Tibial nerve (tissue), 4 donors: Measurements from ENCODE around the gene HAAO. TPM values are rescaled to one million over a fixed set of nuclear protein-coding genes. Genes with fewer than 3 reads are reported as not detected.
A peak's percentile ranks its signal among the peaks of the same experiment; 100 is the strongest.

Experiments
- DNase-seq, 2 donors: peaks; one replicate each; pipeline ENCODE4 v3.0.0-alpha.2; 2019; ENCODE audit warnings: low spot score in 2 of 2
- H3K27ac ChIP-seq, 4 donors: fragments of 200-600 bp; sonication (generic) in 3 of 4; one replicate each; pipeline ENCODE4 v1.5.1; 2017 to 2019; ENCODE audit warnings: mild to moderate bottlenecking in 1 of 4
- H3K27me3 ChIP-seq, 2 donors: fragments of 200-600 bp; sonication (generic) in 1 of 2; one replicate each; pipeline versions ENCODE4 v1.5.1 to v1.6.0; 2017 to 2019
- H3K36me3 ChIP-seq, 3 donors: fragments of 200-600 bp; sonication (generic); one replicate each; pipeline ENCODE4 v1.5.1; 2018 to 2019
- H3K4me1 ChIP-seq, 4 donors: fragments of 200-600 bp; sonication (generic) in 3 of 4; one replicate each; pipeline ENCODE4 v1.5.1; 2017 to 2019
- H3K4me3 ChIP-seq, 4 donors: fragments of 200-600 bp; sonication (generic) in 3 of 4; one replicate each; pipeline ENCODE4 v1.5.1; 2017 to 2019; ENCODE audit warnings: mild to moderate bottlenecking in 1 of 4, moderate library complexity in 1 of 4
- H3K9me3 ChIP-seq, 4 donors: fragments of 200-600 bp; sonication (generic) in 3 of 4; one replicate each; pipeline ENCODE4 v1.5.1; 2017 to 2019
- EP300 ChIP-seq, 2 donors: sonication (generic); formaldehyde crosslinking; IDR thresholded peaks; one replicate each; pipeline ENCODE4 v1.6.1; 2017; ENCODE audit warnings: antibody characterized with exemption in 2 of 2, mild to moderate bottlenecking in 1 of 2
- POLR2A ChIP-seq, 2 donors: fragments of 450-650 bp; IDR thresholded peaks; one replicate each; pipeline ENCODE4 v1.6.1; 2017; ENCODE audit warnings: antibody characterized with exemption in 2 of 2, mild to moderate bottlenecking in 2 of 2, moderate library complexity in 2 of 2
- WGBS, 2 donors: methylation state at CpG; one replicate each; pipeline ENCODE4 v1.1.5; 2018; 5-methylcytosine and 5-hydroxymethylcytosine counted together
- total RNA-seq, 4 donors: library from RNA; depleted of rRNA; stranded (reverse); fragments of >200 nt; gene quantifications; one replicate each; pipeline ENCODE4 v1.1.0, GENCODE V29; 2016
- TF ChIP-seq, protein P1 (sequence below), 5 experiments: fragments of 200-600 bp in 3 of 5; fragments of 450-650 bp in 2 of 5; sonication (generic) in 3 of 5; IDR thresholded peaks; one replicate each; pipeline ENCODE4 v1.5.1; 2016 to 2019; ENCODE audit warnings: antibody characterized with exemption in 5 of 5, mild to moderate bottlenecking in 3 of 5, moderate library complexity in 2 of 5

The HAAO gene
- total RNA-seq, 4 donors from 2014 or later = 5.9 to 24.1 (median 7.6) TPM

DNA sequence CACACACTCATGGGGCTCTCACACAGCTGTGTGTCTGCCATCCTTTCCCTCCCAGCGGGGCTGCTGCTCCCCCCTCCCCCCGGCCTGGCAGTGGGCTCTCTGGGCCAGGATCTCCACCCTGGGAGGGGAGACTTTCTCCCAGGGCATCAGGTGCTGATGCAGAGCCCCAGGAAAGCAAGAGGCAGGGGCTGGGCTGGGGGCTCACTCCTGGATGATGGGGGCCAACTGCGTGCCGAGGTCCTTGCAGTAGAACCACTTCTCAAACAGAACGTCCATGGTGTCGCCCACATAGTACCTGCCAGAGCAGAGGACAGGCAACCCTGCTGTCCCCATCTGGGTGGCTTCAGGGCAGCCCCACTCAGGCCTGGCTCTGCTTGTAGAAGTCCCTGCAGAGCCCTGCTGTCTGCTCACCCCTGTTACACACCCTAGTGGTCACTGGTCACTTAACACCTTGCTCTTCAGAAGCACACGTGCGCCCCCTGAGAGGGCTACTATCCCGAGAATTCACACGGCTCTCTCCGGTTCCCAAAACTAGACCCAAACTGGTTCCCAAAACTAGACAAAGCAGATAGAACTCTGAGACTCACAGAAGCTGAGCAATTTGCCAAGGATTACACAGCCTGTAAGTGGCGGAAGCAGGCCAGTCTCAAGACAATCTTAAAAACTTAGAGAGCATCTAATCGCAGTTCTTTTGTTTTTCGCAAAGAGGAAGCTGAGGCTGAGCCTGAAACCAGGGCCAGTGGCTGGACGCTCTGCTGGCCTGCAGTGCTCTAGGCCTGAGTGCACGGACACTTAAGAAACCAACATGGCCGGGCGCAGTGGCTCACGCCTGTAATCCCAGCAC is 21.9 kb downstream of the HAAO start:
- Histone ChIP-seq H3K4me1 (no peaks in the 10 kb centered on the region), H3K4me3 (no peak overlapping the region), H3K9me3 (no peaks in the 10 kb centered on the region), H3K27me3 (no peaks in the 10 kb centered on the region), H3K36me3 (peaks cover 0 to 5% (median 0%) of the 10 kb centered on the region in 3 donors), H3K27ac (peak overlapping the region in 1 of 4 donors; percentile 1)
- no peak for DNase-seq
- TF ChIP-seq, protein P1, sequence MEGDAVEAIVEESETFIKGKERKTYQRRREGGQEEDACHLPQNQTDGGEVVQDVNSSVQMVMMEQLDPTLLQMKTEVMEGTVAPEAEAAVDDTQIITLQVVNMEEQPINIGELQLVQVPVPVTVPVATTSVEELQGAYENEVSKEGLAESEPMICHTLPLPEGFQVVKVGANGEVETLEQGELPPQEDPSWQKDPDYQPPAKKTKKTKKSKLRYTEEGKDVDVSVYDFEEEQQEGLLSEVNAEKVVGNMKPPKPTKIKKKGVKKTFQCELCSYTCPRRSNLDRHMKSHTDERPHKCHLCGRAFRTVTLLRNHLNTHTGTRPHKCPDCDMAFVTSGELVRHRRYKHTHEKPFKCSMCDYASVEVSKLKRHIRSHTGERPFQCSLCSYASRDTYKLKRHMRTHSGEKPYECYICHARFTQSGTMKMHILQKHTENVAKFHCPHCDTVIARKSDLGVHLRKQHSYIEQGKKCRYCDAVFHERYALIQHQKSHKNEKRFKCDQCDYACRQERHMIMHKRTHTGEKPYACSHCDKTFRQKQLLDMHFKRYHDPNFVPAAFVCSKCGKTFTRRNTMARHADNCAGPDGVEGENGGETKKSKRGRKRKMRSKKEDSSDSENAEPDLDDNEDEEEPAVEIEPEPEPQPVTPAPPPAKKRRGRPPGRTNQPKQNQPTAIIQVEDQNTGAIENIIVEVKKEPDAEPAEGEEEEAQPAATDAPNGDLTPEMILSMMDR (IDR thresholded peaks at IDR 0.05) = peak in 4 of 5 experiments; percentile 16 to 49 (median 30)
- TF ChIP-seq EP300 (IDR thresholded peaks at IDR 0.05) = no peak
- 72 to 78% methylated on average over 15 to 19 of the region's 19 CpGs for WGBS, 2 donors

GRCh38 chr2:42769583-42770287 is 22.6 kb downstream of the HAAO start:
- H3K4me3 ChIP-seq = no peak overlapping the region
- H3K27ac ChIP-seq = no peak overlapping the region
- H3K4me1 ChIP-seq = no peaks in the 10 kb centered on the region
- H3K36me3 ChIP-seq = peaks cover 0 to 9% (median 0%) of the 10 kb centered on the region in 3 donors
- DNase-seq = no peak
- TF ChIP-seq POLR2A (IDR thresholded peaks at IDR 0.05) (no peak), EP300 (IDR thresholded peaks at IDR 0.05) (no peak)
- TF ChIP-seq, protein P1 (IDR thresholded peaks at IDR 0.05) = no peak
- no peaks in the 10 kb centered on the region for H3K9me3 ChIP-seq
- no peaks in the 10 kb centered on the region for H3K27me3 ChIP-seq
- 93% methylated on average over 7 to 8 of the region's 10 CpGs for WGBS, 2 donors

DNA sequence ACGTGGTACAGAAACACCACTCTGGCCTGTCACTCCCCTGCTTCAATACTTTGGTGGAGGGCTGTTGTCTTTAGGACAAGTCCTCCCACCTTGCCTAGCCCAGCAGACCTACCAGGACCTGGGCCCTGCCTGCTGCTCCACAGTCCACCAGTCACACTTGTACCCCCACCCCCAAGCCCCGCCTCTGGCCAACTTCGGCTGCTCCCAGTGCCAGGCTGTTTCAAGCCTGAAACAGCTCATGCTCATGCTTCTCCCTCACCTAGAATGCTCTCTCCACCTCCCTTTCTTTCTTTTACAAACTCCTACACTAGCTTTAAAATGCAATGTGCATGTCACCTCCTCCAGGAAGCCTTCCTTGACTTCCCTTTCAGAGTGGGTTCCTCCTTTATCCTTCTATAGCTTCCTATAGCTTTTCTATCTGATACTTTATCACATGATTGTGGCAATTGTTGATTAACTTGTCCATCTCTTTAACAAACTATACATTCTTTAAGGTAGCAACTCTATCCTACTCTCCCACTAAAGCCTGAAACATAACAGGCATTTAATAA is 23.6 kb downstream of the HAAO start:
- TF ChIP-seq EP300 (IDR thresholded peaks at IDR 0.05) = no peak
- TF ChIP-seq POLR2A (IDR thresholded peaks at IDR 0.05) = no peak
- TF ChIP-seq, protein P1 (IDR thresholded peaks at IDR 0.05) = no peak
- WGBS, 2 donors = 65 to 67% methylated on average over 3 of the region's 3 CpGs
- Histone ChIP-seq H3K4me1 (no peaks in the 10 kb centered on the region), H3K9me3 (no peaks in the 10 kb centered on the region), H3K36me3 (peaks cover 0 to 9% (median 0%) of the 10 kb centered on the region in 3 donors), H3K27me3 (no peaks in the 10 kb centered on the region), H3K4me3 (no peak overlapping the region), H3K27ac (no peak overlapping the region)
- DNase-seq = no peak

DNA sequence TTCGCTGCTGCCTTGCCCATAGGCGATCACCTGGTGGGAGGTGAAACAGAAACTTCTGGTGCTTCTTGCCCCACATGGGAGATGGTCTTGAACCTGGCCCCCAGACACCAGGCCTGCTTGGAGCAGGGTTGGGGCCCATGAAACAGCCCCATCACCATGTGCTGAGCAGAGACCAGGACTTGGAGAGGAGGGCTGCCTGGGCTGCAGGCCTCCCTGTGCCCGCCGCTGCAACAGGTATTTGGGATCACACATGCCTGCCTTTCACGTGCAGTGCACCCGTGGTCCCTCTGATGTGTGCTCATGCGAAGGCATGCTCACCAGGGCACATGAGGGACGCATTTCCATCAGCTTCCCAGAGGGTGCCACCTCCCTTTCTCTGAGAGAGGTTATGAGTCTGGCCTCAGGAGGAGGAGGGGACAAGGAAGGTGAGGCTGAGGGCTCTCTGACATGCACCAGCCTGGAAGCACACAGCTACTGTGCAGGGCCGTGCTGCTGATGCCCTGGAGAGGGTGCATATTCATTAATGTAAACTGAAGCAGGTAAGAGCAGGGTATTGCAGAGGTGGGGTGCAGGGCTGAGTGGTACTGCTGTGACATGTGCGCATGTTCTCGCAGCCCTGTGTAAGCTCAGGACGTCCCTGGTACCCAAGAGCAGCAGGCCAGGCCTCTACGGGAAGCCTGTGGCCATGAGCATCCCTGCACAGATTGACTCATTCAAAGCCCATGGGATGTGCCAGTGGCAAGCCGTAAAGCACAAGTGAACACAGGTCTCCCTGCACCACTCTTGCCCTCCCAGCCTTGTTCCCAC is 24.3 kb downstream of the HAAO start:
- 77 to 81% methylated on average over 11 to 12 of the region's 14 CpGs for WGBS, 2 donors
- H3K4me1 ChIP-seq = no peaks in the 10 kb centered on the region
- H3K27me3 ChIP-seq = no peaks in the 10 kb centered on the region
- TF ChIP-seq POLR2A (IDR thresholded peaks at IDR 0.05) = no peak
- H3K9me3 ChIP-seq = no peaks in the 10 kb centered on the region
- DNase-seq = no peak
- no peak overlapping the region for H3K4me3 ChIP-seq
- H3K36me3 ChIP-seq = peaks cover 0 to 16% (median 0%) of the 10 kb centered on the region in 3 donors
- no peak overlapping the region for H3K27ac ChIP-seq
